Astrocyte of the cerebellum (primary cell): Measurements from ENCODE around the gene SYCN.

Experiments
- DNase-seq: peaks from one replicate; pipeline ENCODE4 v3.0.0-alpha.2; 2011; ENCODE audit warnings: low read depth
- H3K4me3 ChIP-seq: 2 replicates; pipeline ENCODE4 v1.5.1; 2011; ENCODE audit warnings: mild to moderate bottlenecking, low read depth, low read length, moderate library complexity
- CTCF ChIP-seq: IDR thresholded peaks from 2 replicates; pipeline ENCODE4 v1.5.1; 2012; ENCODE audit warnings: low read length, low read depth, moderate library complexity, mild to moderate bottlenecking; ENCODE audit errors: missing control alignments
- in situ Hi-C: cut with HindIII; loops from 2 replicates; pipeline ENCODE4 v1.10.0; 2017; ENCODE audit warnings: low sequenced_read_pairs

The SYCN gene

DNA sequence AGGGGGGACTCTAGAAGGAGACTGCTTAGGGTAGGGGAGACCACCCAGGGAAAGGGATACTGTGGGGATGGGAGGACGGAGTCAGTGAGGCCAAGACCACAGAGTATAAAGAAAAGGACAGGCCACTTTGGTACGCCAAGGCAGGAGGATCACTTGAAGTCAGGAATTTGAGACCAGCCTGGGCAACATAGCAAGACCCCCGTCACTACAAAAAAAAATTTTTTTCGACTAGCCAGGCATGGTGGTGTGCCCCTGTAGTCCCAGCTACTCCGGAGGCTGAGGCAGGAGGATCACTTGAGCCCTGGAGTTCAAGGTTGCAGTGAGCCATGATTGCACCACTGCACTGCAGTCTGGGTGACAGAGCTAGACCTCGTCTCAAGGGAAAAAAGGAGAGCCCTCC lies 34.1 kb upstream of the SYCN start:
- no peak for TF ChIP-seq CTCF
- no peak for DNase-seq
- H3K4me3 ChIP-seq: no peak overlapping the region
- in situ Hi-C loops: no loop called here

- no peak for TF ChIP-seq CTCF
- DNase-seq: no peak
- in situ Hi-C loops: no loop called here
- H3K4me3 ChIP-seq: no peak overlapping the region
Measured at GRCh38 chr19:39237200-39238184, 33.4 kb upstream of the SYCN start.

DNA sequence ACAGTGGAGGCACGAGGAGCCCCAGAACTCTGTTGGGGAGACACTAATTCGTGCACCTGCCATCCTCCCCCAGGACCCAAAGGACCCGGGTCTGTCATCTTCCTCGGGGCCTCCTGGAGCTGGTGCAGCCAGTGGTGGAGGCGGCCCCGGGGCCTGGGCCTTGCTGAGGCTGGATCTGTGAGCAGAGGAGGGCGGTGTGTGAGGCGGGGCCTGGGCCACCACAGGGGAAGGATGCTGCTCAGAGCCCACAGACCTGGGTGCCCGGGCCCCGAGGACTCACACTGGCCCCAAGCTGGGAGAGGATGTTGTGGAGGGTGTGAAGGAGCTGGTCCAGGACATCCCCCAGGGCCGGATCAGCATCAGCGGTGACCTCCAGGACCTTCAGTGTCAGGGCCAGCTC lies 32.5 kb upstream of the SYCN start:
- no peak for TF ChIP-seq CTCF
- in situ Hi-C loops: no loop called here
- no peak overlapping the region for H3K4me3 ChIP-seq
- DNase-seq: no peak

GRCh38 chr19:39232708-39233107 lies 28.6 kb upstream of the SYCN start:
- TF ChIP-seq CTCF: no peak
- in situ Hi-C loops: no loop called here
- no peak for DNase-seq
- H3K4me3 ChIP-seq: no peak overlapping the region

DNA sequence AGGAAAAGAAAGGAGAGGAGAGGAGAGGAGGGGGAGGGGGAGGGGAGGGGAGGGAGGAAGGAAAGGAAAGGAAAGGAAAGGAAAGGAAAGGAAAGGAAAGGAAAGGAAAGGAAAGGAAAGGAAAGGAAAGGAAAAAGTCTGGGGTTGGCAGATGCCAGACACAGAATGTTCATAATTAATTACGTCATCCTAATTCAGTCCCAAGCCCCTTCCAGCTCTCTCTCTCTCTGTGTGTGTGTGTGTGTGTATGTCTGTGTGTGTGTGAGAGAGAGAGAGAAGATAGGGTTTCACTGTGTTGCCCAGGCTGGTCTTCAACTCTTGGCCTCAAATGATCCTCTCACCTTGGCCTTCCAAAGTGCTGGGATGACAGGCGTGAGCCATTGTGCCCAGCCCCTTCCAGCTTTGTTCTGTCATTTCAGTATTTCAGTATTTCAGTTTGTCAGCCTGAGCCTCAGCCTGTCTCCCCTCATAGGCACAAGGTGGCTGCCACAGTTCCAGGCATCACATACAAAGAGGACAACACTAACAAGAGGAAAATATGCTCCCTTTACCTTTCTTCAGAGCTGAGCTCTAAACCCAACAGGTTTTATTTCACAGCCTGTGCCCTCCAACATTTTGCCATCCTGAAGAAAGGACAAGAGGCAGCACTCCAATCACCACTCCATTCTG lies 26.2 kb upstream of the SYCN start:
- TF ChIP-seq CTCF: no peak
- no peak for DNase-seq
- no peak overlapping the region for H3K4me3 ChIP-seq
- in situ Hi-C loops: no loop called here

DNA sequence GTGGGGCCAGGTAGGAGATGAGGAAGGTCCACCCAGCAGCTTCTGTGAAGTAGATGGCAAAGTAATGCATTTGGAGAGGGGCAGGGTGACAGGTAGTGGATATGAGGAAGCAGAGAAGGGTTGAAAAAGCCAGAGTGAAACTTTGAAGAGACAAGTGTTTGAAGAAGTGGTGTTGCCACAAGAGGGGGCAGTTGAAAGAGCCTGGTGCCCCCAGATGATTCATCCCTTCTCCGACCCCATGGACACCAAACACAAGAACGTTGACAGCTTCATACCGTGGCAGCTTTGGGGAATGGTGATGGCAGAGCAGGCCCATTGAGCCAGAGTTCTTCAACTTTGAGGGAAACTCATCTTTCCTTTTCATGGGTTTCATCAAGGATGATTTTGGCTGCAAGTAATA lies 20.8 kb upstream of the SYCN start:
- no peak for TF ChIP-seq CTCF
- in situ Hi-C loops: no loop called here
- DNase-seq: no peak
- H3K4me3 ChIP-seq: no peak overlapping the region
